Measurements from ENCODE around the gene TMEM38B.
"Not testable (repeated sequence)": the region's sequence is repeated elsewhere in the genome, so short reads cannot be mapped to it uniquely, and the experiment has no call there.

TMEM38B gene

DNA sequence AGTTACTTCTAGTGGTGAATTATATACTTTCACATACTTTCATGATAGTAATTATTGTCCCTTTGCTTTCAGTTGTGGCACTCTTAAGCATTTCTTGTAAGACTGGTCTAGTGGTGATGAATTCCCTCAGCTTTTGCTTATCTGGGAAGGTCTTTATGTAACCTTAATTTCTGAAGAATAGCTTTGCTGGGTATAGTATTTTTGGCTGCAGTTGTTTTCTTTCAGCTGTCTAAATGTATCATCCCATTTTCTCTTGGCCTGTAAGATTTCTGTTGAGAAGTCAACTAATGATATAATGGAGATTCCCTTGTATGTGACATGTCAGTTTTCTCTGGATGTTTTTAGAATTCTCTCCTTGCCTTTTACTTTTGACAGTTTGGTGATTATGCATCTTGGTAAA lies 41.0 kb downstream of the TMEM38B start:
- H3K4me3 ChIP-seq (ENCODE audit: low read depth, low read length) = no peak overlapping the region
- TF ChIP-seq, protein P1, sequence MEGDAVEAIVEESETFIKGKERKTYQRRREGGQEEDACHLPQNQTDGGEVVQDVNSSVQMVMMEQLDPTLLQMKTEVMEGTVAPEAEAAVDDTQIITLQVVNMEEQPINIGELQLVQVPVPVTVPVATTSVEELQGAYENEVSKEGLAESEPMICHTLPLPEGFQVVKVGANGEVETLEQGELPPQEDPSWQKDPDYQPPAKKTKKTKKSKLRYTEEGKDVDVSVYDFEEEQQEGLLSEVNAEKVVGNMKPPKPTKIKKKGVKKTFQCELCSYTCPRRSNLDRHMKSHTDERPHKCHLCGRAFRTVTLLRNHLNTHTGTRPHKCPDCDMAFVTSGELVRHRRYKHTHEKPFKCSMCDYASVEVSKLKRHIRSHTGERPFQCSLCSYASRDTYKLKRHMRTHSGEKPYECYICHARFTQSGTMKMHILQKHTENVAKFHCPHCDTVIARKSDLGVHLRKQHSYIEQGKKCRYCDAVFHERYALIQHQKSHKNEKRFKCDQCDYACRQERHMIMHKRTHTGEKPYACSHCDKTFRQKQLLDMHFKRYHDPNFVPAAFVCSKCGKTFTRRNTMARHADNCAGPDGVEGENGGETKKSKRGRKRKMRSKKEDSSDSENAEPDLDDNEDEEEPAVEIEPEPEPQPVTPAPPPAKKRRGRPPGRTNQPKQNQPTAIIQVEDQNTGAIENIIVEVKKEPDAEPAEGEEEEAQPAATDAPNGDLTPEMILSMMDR (IDR thresholded peaks at IDR 0.05; ENCODE audit: low read depth, low read length) = no peak
- in situ Hi-C loops (cut with HindIII; ENCODE audit: low sequenced_read_pairs) = no loop called here
- no peak for DNase-seq (ENCODE audit: low read depth, low spot score)

DNA sequence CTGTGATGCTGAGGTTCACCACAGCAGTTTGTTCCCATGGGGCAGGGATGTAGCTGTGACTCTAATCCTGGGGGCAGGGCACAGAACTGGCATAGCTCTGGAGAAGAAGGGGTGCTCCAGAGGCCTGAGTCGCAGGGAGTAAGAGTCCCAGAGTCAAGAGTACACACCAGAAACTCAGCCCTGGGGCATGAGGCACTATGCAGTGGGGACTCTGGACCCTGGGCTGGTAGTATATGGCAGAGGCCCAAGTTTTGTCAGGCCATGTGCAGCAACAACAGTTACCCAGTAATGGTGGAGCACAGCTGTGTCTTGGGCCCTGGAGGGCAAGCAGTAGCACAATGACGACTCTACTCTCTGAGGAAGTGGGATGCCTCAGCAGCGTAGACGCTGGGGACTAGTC lies 42.9 kb downstream of the TMEM38B start:
- DNase-seq (ENCODE audit: low read depth, low spot score) = no peak
- no peak overlapping the region for H3K4me3 ChIP-seq (ENCODE audit: low read depth, low read length)
- TF ChIP-seq, protein P1 (IDR thresholded peaks at IDR 0.05; ENCODE audit: low read depth, low read length) = no peak
- in situ Hi-C loops (cut with HindIII; ENCODE audit: low sequenced_read_pairs) = no loop called here

DNA sequence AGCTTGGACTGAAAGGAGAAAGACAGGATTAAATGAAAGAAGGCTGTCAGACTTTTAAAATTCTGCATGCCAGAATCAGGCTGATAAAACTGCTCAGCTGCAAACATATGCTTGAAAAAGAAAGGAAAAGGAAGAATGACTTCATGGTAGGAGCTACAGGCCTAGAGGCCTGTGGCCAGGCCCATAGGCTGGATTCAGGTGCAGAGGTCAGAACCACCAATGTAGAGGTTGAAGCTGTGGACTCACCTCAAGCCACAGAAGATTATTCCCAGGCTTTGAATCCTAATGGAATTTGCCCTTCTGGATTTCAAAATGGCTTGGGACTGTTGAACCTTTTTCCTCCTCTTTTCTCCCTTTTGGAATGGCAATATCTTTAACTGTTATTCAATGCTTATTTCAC lies 47.7 kb downstream of the TMEM38B start:
- no peak for DNase-seq (ENCODE audit: low read depth, low spot score)
- in situ Hi-C loops (cut with HindIII; ENCODE audit: low sequenced_read_pairs) = no loop called here
- H3K4me3 ChIP-seq (ENCODE audit: low read depth, low read length) = no peak overlapping the region
- TF ChIP-seq, protein P1 (IDR thresholded peaks at IDR 0.05; ENCODE audit: low read depth, low read length) = no peak

DNA sequence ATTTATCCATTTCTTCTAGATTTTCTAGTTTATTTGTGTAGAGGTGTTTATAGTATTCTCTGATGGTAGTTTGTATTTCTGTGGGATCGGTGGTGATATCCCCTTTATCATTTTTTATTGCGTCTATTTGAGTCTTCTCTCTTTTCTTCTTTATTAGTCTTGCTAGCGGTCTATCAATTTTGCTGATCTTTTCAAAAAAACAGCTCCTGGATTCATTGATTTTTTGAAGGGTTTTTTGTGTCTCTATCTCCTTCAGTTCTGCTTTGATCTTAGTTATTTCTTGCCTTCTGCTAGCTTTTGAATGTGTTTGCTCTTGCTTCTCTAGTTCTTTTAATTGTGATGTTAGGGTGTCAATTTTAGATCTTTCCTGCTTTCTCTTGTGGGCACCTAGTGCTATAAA lies 53.0 kb downstream of the TMEM38B start:
- in situ Hi-C loops (cut with HindIII; ENCODE audit: low sequenced_read_pairs); DNase-seq (ENCODE audit: low read depth, low spot score); H3K4me3 ChIP-seq (ENCODE audit: low read depth, low read length): not testable (repeated sequence)

DNA sequence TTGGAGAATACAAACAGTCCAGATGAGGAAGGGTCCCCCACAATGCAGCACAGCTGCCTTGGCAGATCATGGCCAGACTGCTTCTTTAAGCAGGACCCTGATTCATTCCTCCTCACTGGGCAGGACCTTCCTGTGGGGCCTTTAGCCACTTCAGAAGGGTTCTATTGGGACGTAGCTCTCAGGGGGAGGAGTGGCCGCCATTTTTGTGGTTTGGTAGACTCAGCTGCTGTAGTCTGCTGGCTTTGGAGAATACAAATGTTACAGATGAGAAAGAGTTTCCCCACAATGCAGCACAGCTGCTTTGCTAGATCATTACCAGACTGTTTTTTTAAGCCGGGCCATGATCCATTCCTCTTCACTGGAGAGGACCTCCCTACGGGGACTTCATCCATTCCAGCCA lies 57.4 kb downstream of the TMEM38B start:
- no peak overlapping the region for H3K4me3 ChIP-seq (ENCODE audit: low read depth, low read length)
- in situ Hi-C loops (cut with HindIII; ENCODE audit: low sequenced_read_pairs) = no loop called here
- DNase-seq (ENCODE audit: low read depth, low spot score) = no peak
- TF ChIP-seq, protein P1 (IDR thresholded peaks at IDR 0.05; ENCODE audit: low read depth, low read length) = no peak

DNA sequence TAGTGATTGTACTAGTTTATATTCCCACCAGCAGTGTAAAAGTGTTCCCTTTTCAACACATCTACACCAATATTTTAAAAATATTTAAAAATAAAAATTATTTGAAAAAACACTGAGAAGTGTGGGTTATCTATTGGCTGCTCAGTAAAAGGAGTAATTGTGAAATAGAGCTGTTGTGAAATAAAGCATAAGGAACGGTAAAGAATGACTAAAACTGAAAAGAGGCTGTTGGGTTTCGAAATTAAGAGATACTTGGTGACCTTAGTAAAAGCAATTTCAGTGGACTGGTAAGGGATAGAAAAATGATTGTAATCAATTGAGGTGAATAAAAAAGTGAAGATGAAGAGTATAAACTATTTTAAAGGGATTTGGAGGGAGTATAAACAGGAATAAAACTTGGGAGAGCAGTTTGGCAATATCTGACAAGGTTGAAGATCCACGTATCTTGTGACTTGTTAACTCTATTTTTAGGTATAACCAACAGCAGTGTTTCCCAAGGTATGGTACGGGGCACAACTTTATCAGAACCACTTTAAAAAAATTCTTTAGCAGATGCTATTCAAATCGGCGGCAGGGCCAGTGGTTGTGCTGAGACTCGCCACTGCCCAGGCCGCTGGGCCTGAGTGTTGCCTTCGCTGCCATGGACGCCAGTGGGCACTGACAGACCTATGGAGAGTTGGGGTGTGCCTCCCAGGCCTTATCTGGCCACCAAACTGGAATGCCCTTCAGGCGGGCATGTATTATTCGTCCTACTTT lies 63.3 kb downstream of the TMEM38B start:
- no peak overlapping the region for H3K4me3 ChIP-seq (ENCODE audit: low read depth, low read length)
- in situ Hi-C loops (cut with HindIII; ENCODE audit: low sequenced_read_pairs) = no loop called here
- no peak for DNase-seq (ENCODE audit: low read depth, low spot score)
- TF ChIP-seq, protein P1 (IDR thresholded peaks at IDR 0.05; ENCODE audit: low read depth, low read length) = no peak

DNA sequence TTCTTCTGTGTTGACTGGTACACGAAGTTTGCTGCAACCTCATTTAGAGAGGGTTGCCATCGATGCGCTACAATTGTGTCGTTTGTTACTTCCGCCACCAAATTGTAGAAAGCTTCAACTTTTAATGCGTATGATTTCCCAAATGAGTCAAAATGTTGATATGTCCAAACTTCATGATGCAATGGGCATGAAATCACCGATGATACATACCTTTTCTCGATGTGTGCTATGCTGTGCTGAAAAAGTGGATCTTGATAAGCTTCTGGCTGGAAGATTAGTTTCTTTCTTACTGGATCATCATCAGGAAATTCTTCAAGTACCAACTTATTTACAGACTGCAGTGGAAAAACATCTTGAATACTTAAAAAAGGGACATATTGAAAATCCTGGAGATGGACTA lies 65.7 kb downstream of the TMEM38B start:
- in situ Hi-C loops (cut with HindIII; ENCODE audit: low sequenced_read_pairs) = no loop called here
- H3K4me3 ChIP-seq (ENCODE audit: low read depth, low read length) = no peak overlapping the region
- no peak for DNase-seq (ENCODE audit: low read depth, low spot score)
- TF ChIP-seq, protein P1 (IDR thresholded peaks at IDR 0.05; ENCODE audit: low read depth, low read length) = no peak

DNA sequence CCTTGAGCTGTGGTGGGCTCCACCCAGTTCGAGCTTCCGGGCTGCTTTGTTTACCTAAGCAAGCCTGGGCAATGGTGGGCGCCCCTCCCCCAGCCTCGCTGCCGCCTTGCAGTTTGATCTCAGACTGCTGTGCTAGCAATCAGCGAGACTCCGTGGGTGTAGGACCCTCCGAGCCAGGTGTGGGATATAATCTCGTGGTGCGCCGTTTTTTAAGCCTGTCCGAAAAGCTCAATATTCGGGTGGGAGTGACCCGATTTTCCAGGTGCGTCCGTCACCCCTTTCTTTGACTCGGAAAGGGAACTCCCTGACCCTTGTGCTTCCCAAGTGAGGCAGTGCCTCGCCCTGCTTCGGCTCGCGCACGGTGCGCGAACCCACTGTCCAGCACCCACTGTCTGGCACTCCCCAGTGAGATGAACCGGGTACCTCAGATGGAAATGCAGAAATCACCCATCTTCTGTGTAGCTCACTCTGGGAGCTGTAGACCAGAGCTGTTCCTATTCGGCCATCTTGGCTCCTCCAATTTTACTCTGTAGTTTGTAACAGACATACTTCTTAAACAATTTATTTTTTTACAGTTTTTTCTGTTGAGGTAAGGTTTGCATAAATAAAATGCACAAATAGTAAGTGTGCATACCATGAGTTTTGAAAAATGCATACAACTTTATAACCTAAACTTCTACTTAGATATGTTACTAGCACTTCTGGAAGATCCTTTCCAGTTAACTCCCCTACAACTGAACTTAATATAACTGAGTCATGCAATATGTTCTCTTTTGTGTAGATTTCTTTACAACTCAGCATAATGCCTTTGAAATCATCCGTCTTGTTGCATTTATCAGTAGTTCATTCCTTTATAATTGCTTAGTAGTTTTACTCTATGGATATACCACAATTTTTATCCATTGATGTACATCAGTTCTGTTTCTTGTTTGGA lies 88.5 kb downstream of the TMEM38B start:
- in situ Hi-C loops (cut with HindIII; ENCODE audit: low sequenced_read_pairs); DNase-seq (ENCODE audit: low read depth, low spot score); H3K4me3 ChIP-seq (ENCODE audit: low read depth, low read length): not testable (repeated sequence)

DNA sequence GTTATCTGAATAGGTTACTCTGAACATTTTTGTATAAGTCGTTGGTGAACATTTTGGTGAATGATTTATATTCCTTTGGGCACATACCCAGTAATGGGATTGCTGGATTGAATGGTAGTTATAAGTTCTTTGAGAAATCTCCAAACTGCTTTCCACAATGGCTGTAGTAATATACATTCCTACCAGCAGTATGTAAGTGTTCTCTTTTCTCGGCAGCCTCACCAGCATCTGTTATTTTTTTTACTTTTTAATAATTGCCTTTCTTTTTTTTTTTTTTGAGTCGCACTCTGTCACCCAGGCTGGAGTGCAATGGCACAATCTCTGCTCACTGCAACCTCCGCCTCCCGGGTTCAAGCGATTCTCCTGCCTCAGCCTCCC lies 89.1 kb downstream of the TMEM38B start:
- DNase-seq (ENCODE audit: low read depth, low spot score); in situ Hi-C loops (cut with HindIII; ENCODE audit: low sequenced_read_pairs); H3K4me3 ChIP-seq (ENCODE audit: low read depth, low read length): not testable (repeated sequence)

DNA sequence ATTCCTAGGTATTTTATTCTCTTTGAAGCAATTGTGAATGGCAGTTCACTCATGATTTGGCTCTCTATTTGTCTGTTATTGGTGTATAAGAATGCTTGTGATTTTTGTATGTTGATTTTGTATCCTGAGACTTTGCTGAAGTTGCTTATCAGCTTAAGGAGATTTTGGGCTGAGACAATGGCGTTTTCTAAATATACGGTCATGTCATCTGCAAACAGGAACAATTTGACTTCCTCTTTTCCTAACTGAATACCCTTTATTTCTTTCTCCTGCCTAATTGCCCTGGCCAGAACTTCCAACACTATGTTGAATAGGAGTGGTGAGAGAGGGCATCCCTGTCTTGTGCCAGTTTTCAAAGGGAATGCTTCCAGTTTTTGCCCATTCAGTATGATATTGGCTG lies 92.5 kb downstream of the TMEM38B start:
- DNase-seq (ENCODE audit: low read depth, low spot score); in situ Hi-C loops (cut with HindIII; ENCODE audit: low sequenced_read_pairs); H3K4me3 ChIP-seq (ENCODE audit: low read depth, low read length): not testable (repeated sequence)
